NCI-H2196 treated with DMSO at 0.1 percent for 48 hours (cell line): ENCODE results near the gene APLF.
"Not testable (repeated sequence)": the region's sequence is repeated elsewhere in the genome, so short reads cannot be mapped to it uniquely, and the experiment has no call there.

Experiments used
- DNase-seq: peaks from one replicate; lab custom pipeline; 2025; ENCODE audit not compliant: unreplicated experiment; lab: John Stamatoyannopoulos, UW

The APLF gene

GRCh38 chr2:68569604-68570003, 102.2 kb downstream of the APLF start:
- no peak for DNase-seq

- not testable (repeated sequence) for DNase-seq
Observed at GRCh38 chr2:68570434-68570833, 103.0 kb downstream of the APLF start.

GRCh38 chr2:68574202-68574791, 106.9 kb downstream of the APLF start:
- DNase-seq, result no peak

- no peak for DNase-seq
Observed at GRCh38 chr2:68577183-68577582, 109.8 kb downstream of the APLF start.

GRCh38 chr2:68579689-68580088, 112.3 kb downstream of the APLF start:
- DNase-seq, result no peak

GRCh38 chr2:68588589-68588988, 121.2 kb downstream of the APLF start:
- DNase-seq, result no peak

- DNase-seq, result no peak
Observed at GRCh38 chr2:68589963-68590362, 122.6 kb downstream of the APLF start.

- no peak for DNase-seq
Observed at GRCh38 chr2:68590702-68591101, 123.3 kb downstream of the APLF start.

- DNase-seq, result no peak
Observed at GRCh38 chr2:68591225-68591624, 123.8 kb downstream of the APLF start.

GRCh38 chr2:68594041-68594440, 126.7 kb downstream of the APLF start:
- no peak for DNase-seq

GRCh38 chr2:68594674-68595492, 127.5 kb downstream of the APLF start:
- no peak for DNase-seq

GRCh38 chr2:68595493-68595785, 128.1 kb downstream of the APLF start:
- DNase-seq, result not testable (repeated sequence)

- DNase-seq, result not testable (repeated sequence)
Observed at GRCh38 chr2:68600495-68600894, 133.1 kb downstream of the APLF start.

GRCh38 chr2:68603059-68603458, 135.7 kb downstream of the APLF start:
- no peak for DNase-seq

- no peak for DNase-seq
Observed at GRCh38 chr2:68604077-68604476, 136.7 kb downstream of the APLF start.

GRCh38 chr2:68605939-68606338, 138.6 kb downstream of the APLF start:
- DNase-seq, result no peak

GRCh38 chr2:68606759-68607158, 139.4 kb downstream of the APLF start:
- DNase-seq, result no peak

GRCh38 chr2:68607837-68608236, 140.5 kb downstream of the APLF start:
- DNase-seq, result no peak

GRCh38 chr2:68612765-68613519, 145.6 kb downstream of the APLF start:
- DNase-seq, result no peak

- no peak for DNase-seq
Observed at GRCh38 chr2:68620772-68621171, 153.4 kb downstream of the APLF start.

GRCh38 chr2:68623820-68624219, 156.4 kb downstream of the APLF start:
- no peak for DNase-seq

- no peak for DNase-seq
Observed at GRCh38 chr2:68627615-68628014, 160.2 kb downstream of the APLF start.
